B cell (primary cell): ENCODE measurements around the gene GULP1. TPM values are rescaled to one million over a fixed set of nuclear protein-coding genes. Genes with fewer than 3 reads are reported as not detected.

Source experiments
- ATAC-seq: fragments of 200-7000 bp; cut with Tn5 transposase; one replicate; pipeline ENCODE4 v1.10.0; 2021; ENCODE audit warnings: low read depth, mild to moderate bottlenecking, moderate number of reproducible peaks, moderate library complexity
- CTCF ChIA-PET: fragments of 350-600 bp; sonication (Branson Sonifier 250); formaldehyde crosslinking; loops from one replicate; lab custom pipeline; 2021; ENCODE audit warnings: antibody characterized with exemption, inconsistent platforms; lab: Charles Lee
- POLR2A ChIA-PET: fragments of 350-600 bp; sonication (Branson Sonifier 250); formaldehyde crosslinking; loops from one replicate; lab custom pipeline; 2021; ENCODE audit warnings: antibody characterized with exemption; lab: Charles Lee
- DNase-seq: peaks from one replicate; pipeline ENCODE4 v3.0.0; 2013
- H2AFZ ChIP-seq: 2 replicates; pipeline ENCODE4 v1.6.1; 2012; ENCODE audit warnings: mild to moderate bottlenecking, low read depth, low read length; ENCODE audit not compliant: insufficient read depth, poor library complexity, severe bottlenecking
- H3K27ac ChIP-seq, 2 donors: 1 replicate in 1 of 2; 2 replicates in 1 of 2; pipeline ENCODE4 v1.5.1; 2012 to 2013; ENCODE audit warnings: low read length in 2 of 2, mild to moderate bottlenecking in 2 of 2, moderate library complexity in 1 of 2
- H3K27me3 ChIP-seq, 4 experiments: fragments of 200-600 bp in 1 of 4; sonication (generic) in 1 of 4; replicated peaks in 1 of 4; 1 replicate in 2 of 4; 2 replicates in 2 of 4; pipeline versions ENCODE4 v1.6.1 to v1.7.0; 2013 to 2016; ENCODE audit warnings: low read length in 3 of 4, mild to moderate bottlenecking in 2 of 4, mixed read lengths in 1 of 4, moderate library complexity in 1 of 4; ENCODE audit not compliant: insufficient read depth in 4 of 4, control insufficient read depth in 3 of 4; ENCODE audit errors: control extremely low read depth in 1 of 4
- H3K36me3 ChIP-seq, 2 experiments: replicated peaks in 1 of 2; 1 replicate in 1 of 2; 2 replicates in 1 of 2; pipeline versions ENCODE4 v1.6.1 to v1.7.1; 2013; ENCODE audit warnings: low read length in 1 of 2; ENCODE audit not compliant: insufficient read depth in 2 of 2, control insufficient read depth in 1 of 2; ENCODE audit errors: control extremely low read depth in 1 of 2, extremely low read depth in 1 of 2
- H3K4me1 ChIP-seq, 2 donors: fragments of 200-600 bp in 1 of 2; sonication (generic) in 1 of 2; 1 replicate in 1 of 2; 2 replicates in 1 of 2; pipeline versions ENCODE4 v1.5.1 to v1.6.1; 2013 to 2017; ENCODE audit warnings: low read length in 2 of 2; ENCODE audit not compliant: control insufficient read depth in 2 of 2, insufficient read depth in 2 of 2
- H3K4me2 ChIP-seq: replicated peaks from 2 replicates; pipeline ENCODE3; 2012; ENCODE audit warnings: mild to moderate bottlenecking, low read depth, low read length; ENCODE audit not compliant: poor library complexity, severe bottlenecking
- H3K4me3 ChIP-seq, 5 experiments: fragments of 200-600 bp in 1 of 5; sonication (generic) in 1 of 5; 1 replicate in 3 of 5; 2 replicates in 2 of 5; pipeline versions ENCODE4 v1.5.1 to v1.7.0; 2011 to 2016; ENCODE audit warnings: low read length in 4 of 5, mild to moderate bottlenecking in 4 of 5, low read depth in 2 of 5, control low read depth in 1 of 5, moderate library complexity in 1 of 5; ENCODE audit not compliant: insufficient read depth in 1 of 5; ENCODE audit errors: control extremely low read depth in 1 of 5, extremely low read depth in 1 of 5
- H3K79me2 ChIP-seq: fragments of 200-600 bp; sonication (generic); one replicate; pipeline ENCODE4 v1.6.0; 2016; ENCODE audit warnings: low read length; ENCODE audit not compliant: control insufficient read depth, insufficient read depth
- H3K9ac ChIP-seq: fragments of 200-600 bp; sonication (generic); 2 replicates; pipeline ENCODE4 v1.6.1; 2017; ENCODE audit warnings: mild to moderate bottlenecking, low read length, moderate library complexity
- H3K9me3 ChIP-seq, 3 donors: one replicate each; pipeline versions ENCODE4 v1.6.1 to v1.7.1; 2013; ENCODE audit warnings: low read length in 2 of 3; ENCODE audit not compliant: control insufficient read depth in 2 of 3, insufficient read depth in 1 of 3; ENCODE audit errors: control extremely low read depth in 1 of 3
- H4K20me1 ChIP-seq: 2 replicates; pipeline ENCODE4 v1.6.0; 2012; ENCODE audit warnings: mild to moderate bottlenecking, low read length; ENCODE audit not compliant: insufficient read depth, control insufficient read depth, poor library complexity, severe bottlenecking
- H3K27ac Mint-ChIP-seq: one replicate; pipeline ENCODE4 v1.8.0; 2021; ENCODE audit warnings: mixed read lengths
- H3K27me3 Mint-ChIP-seq: one replicate; pipeline ENCODE4 v1.8.0; 2021; ENCODE audit warnings: mixed read lengths
- H3K4me1 Mint-ChIP-seq: one replicate; pipeline ENCODE4 v1.8.0; 2021; ENCODE audit warnings: mixed read lengths
- H3K4me3 Mint-ChIP-seq: one replicate; pipeline ENCODE4 v1.8.0; 2021; ENCODE audit warnings: mixed read lengths
- H3K9me3 Mint-ChIP-seq: one replicate; pipeline ENCODE4 v1.8.0; 2022; ENCODE audit warnings: mixed read lengths; ENCODE audit not compliant: insufficient read depth
- CTCF ChIP-seq: fragments of 200-600 bp; IDR thresholded peaks from one replicate; pipeline ENCODE4 v1.8.0; 2022; ENCODE audit warnings: antibody characterized with exemption, mild to moderate bottlenecking
- EZH2 ChIP-seq: IDR thresholded peaks from 2 replicates; pipeline ENCODE4 v1.6.1; 2012; ENCODE audit warnings: borderline replicate concordance, low read depth, mild to moderate bottlenecking, moderate library complexity, low read length; ENCODE audit not compliant: insufficient read depth, poor library complexity, severe bottlenecking
- WGBS: methylation state at CpG from one replicate; pipeline ENCODE4 v1.1.5; 2013; ENCODE audit warnings: missing lambda C conversion rate; ENCODE audit not compliant: insufficient coverage; 5-methylcytosine and 5-hydroxymethylcytosine counted together
- intact Hi-C: fragments of 100-400 bp; cut with micrococcal nuclease; formaldehyde crosslinking; loops from one replicate; pipeline ENCODE4 v1.10.0; 2022
- polyA plus RNA-seq: library from polyadenylated mRNA; depleted of rRNA; stranded (reverse); fragments of >200 nt; gene quantifications from 2 replicates; pipeline ENCODE4 v1.2.3, GENCODE V29; 2012
- total RNA-seq, 2 donors: library from RNA; stranded (reverse); fragments of 120-200 nt in 1 of 2; gene quantifications; 1 replicate in 1 of 2; 2 replicates in 1 of 2; pipeline versions ENCODE4 v1.2.3 to v1.2.4, GENCODE V29; 2013 to 2022

The GULP1 gene
- total and polyA plus RNA-seq, 2 donors (not counting 1 experiment from before 2014, with no cell fraction given) = not detected

GRCh38 chr2:188494906-188495305, 203.2 kb downstream of the GULP1 start:
- Histone ChIP-seq H3K36me3 (no peaks in the 10 kb centered on the region), H3K9me3 (no peaks in the 10 kb centered on the region), H3K4me2 (no peak overlapping the region), H3K4me3 (no peak overlapping the region), H3K27me3 (no peaks in the 10 kb centered on the region), H4K20me1 (no peaks in the 10 kb centered on the region), H3K9ac (no peak overlapping the region), H3K4me1 (no peaks in the 10 kb centered on the region), H2AFZ (no peak overlapping the region), H3K79me2 (no peaks in the 10 kb centered on the region), H3K27ac (no peak overlapping the region)
- ChIA-PET POLR2A (no interaction called here), CTCF (no interaction called here)
- no peak overlapping the region for H3K27ac Mint-ChIP-seq
- H3K27me3 Mint-ChIP-seq = no peaks in the 10 kb centered on the region
- H3K4me1 Mint-ChIP-seq = no peaks in the 10 kb centered on the region
- DNase-seq (no peak), ATAC-seq (no peak)
- intact Hi-C loops = no loop called here
- H3K4me3 Mint-ChIP-seq = no peak overlapping the region
- no peaks in the 10 kb centered on the region for H3K9me3 Mint-ChIP-seq
- no peak for TF ChIP-seq EZH2
- TF ChIP-seq CTCF = no peak

- Histone ChIP-seq H3K79me2 (no peaks in the 10 kb centered on the region), H3K4me3 (no peak overlapping the region), H3K27ac (no peak overlapping the region), H3K4me1 (no peaks in the 10 kb centered on the region), H3K9me3 (no peaks in the 10 kb centered on the region), H2AFZ (no peak overlapping the region), H3K4me2 (no peak overlapping the region), H4K20me1 (no peaks in the 10 kb centered on the region), H3K27me3 (no peaks in the 10 kb centered on the region), H3K36me3 (no peaks in the 10 kb centered on the region), H3K9ac (no peak overlapping the region)
- WGBS = no CpG with 5 or more reads among the region's 2 CpGs
- ATAC-seq (no peak), DNase-seq (no peak)
- H3K27me3 Mint-ChIP-seq = no peaks in the 10 kb centered on the region
- no peaks in the 10 kb centered on the region for H3K9me3 Mint-ChIP-seq
- CTCF ChIA-PET = no interaction called here
- H3K4me1 Mint-ChIP-seq = no peaks in the 10 kb centered on the region
- H3K4me3 Mint-ChIP-seq = no peak overlapping the region
- intact Hi-C loops = no loop called here
- POLR2A ChIA-PET = no interaction called here
- H3K27ac Mint-ChIP-seq = no peak overlapping the region
- TF ChIP-seq EZH2 = no peak
- no peak for TF ChIP-seq CTCF
Measured at GRCh38 chr2:188495969-188496431, 204.3 kb downstream of the GULP1 start.
